HG02588 (cell line): Measurements from ENCODE around the gene KCNMA1.
"Not testable (repeated sequence)": the region's sequence is repeated elsewhere in the genome, so short reads cannot be mapped to it uniquely, and the experiment has no call there.

Source experiments
- ATAC-seq: cut with Tn5 transposase; IDR thresholded peaks from one replicate; pipeline ENCODE4 v1.9.1; 2021; ENCODE audit warnings: mild to moderate bottlenecking, moderate library complexity; ENCODE audit not compliant: unreplicated experiment

KCNMA1 gene

DNA sequence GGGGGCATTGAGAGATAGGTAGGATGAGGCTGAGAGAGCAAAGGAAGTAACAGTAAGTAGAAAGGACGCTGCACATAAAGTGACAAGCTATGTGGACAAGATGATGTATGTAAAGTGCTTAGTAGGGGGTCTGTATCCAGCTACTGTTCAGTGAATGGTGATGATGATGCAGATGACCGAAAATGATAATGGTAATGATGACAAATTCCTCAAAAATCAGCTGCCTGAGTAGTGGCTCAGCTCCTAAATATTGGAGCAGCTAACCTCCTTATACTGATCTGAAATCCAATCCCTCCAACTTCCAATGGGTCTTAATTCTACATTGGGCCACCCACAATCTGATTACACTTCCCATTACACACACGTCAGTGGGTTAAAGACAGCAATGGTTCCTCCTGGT is 27.1 kb upstream of the KCNMA1 start:
- no peak for ATAC-seq

- ATAC-seq, result no peak
Measured at GRCh38 chr10:77664008-77664407, 26.4 kb upstream of the KCNMA1 start.

- no peak for ATAC-seq
Measured at GRCh38 chr10:77661674-77662073, 24.1 kb upstream of the KCNMA1 start.

DNA sequence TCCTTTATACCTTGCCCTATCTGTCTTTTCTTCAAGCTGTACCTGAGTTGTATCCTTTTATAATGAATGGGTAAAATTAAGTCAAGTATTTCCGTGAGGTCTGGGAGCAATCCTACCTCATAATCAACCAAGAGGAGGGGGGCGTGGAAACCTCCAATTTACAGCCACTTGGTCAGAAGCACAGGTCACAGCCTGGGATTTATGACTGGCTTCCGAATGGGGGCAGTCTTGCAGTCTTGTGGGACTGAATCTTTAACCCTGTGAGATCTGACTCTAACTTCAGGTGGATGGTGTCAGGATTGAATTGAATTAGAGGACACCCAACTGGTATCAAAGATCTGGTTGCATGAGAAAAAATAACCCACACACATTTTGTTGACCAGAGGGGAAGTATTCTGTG is 23.5 kb upstream of the KCNMA1 start:
- no peak for ATAC-seq

DNA sequence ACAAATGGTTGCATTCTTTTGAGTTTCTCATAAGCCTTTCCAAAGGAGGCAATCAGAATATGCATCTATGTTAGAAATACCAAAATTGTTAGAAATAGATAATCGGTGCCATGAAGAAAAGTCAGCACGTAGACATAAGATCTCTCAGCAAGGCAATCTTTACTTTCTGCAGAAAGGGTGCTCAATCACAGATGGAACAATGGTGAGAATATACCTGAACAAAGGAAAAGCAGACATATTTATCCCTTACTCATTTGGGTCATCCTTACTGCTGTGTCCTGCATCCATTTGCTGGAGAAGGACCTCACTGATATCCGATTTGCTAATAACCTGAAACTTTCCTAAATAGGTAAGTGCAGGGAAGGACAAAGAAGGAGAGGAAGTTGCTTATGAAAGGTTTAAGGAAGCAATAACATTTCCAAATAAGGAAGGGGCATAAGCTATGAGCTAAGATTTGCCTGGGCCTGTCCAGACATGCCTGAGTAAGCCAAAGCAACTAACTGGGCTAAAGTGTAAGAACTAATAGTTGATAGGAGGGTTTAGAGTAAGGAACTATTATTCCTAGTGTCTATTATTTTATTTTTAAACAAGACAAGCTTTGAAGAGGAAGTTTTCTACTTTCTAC is 21.6 kb upstream of the KCNMA1 start:
- not testable (repeated sequence) for ATAC-seq

- no peak for ATAC-seq
Measured at GRCh38 chr10:77653210-77653609, 15.6 kb upstream of the KCNMA1 start.

- ATAC-seq, result no peak
Measured at GRCh38 chr10:77649333-77650331, 12.0 kb upstream of the KCNMA1 start.

DNA sequence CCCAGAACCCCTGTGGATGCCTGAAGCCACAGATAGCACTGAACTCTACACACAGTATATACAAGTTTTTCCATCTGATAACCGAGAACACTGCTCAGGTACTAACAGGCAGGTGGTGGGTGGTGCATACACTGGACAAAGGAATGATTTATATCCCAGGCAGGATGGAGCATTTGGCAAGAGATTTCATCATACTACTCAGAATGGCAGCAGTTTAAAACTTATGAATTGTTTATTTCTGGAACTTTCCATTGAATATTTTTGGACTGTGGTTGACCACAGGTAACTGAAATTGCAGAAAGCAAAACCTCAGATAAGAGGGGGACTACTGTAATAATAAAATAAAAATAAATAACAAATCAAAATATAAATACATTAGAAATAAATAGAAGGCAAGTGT is 10.9 kb upstream of the KCNMA1 start:
- no peak for ATAC-seq

- ATAC-seq, result no peak
Measured at GRCh38 chr10:77647543-77648293, 10.1 kb upstream of the KCNMA1 start.

DNA sequence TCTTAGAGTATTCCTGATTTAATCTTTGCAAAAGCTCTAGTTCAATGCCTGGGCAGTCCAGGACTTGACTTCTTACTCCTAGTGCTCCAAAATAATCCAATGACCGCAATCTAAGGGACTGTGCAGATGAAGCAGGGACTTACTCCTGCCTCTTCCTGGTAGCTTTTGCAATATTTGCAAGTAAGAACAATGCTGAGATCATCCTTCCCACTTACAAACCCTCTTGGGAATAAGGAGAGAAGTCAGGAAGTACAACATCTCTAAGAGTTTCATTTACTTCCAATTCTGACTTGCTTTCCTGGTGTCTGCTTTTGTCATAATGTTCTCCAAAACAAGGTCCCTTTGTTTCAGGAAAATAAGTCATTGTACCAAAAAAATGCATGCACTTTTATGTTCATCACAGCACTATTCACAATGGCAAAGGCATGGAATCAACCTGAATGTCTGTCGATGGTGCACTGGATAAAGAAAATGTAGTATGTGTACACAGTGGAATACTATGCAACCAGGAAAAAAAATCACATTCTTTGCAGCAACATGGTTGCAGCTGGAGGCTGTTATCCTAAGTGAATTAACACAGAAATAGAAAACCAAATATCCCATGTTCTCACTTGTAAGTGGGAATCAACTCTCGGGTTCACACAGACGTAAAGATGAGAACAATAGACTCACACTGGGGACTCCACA is 7.1 kb upstream of the KCNMA1 start:
- no peak for ATAC-seq

GRCh38 chr10:77643795-77644468 is 6.3 kb upstream of the KCNMA1 start:
- ATAC-seq, result no peak

DNA sequence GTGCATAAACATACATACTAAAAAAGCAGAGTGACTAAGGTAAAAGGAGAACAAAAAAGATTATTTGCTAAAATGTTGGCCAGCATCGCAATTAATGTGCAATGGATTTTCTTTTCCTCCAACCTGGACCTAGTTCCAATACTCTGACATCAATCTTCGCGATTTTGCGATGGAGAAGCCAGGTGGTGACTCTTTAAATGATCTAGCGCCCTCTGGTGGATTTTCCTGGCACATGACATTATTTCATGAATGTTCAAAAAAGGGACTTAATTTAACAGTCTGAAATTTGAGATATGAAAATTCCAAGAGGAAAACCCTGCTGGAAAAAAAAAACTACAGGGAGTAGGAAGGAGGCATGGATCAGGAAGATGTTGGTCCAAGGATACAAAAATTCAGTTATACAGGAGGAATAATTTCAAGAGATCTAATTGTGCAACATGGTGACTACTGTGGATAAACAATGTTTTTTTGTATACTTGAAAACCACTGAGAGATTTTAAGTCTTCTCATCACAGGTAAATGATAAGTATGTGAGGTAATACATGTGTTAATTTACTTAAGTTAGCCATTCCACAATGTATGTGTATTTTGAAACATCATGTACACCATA is 4.3 kb upstream of the KCNMA1 start:
- ATAC-seq, result no peak

GRCh38 chr10:77641344-77641743 is 3.7 kb upstream of the KCNMA1 start:
- no peak for ATAC-seq

GRCh38 chr10:77640167-77640566 is 2.6 kb upstream of the KCNMA1 start:
- ATAC-seq, result no peak

- no peak for ATAC-seq
Measured at GRCh38 chr10:77639756-77640155, 2.1 kb upstream of the KCNMA1 start.

- ATAC-seq, result no peak
Measured at GRCh38 chr10:77638321-77639101, 903 bp upstream of the KCNMA1 start.

DNA sequence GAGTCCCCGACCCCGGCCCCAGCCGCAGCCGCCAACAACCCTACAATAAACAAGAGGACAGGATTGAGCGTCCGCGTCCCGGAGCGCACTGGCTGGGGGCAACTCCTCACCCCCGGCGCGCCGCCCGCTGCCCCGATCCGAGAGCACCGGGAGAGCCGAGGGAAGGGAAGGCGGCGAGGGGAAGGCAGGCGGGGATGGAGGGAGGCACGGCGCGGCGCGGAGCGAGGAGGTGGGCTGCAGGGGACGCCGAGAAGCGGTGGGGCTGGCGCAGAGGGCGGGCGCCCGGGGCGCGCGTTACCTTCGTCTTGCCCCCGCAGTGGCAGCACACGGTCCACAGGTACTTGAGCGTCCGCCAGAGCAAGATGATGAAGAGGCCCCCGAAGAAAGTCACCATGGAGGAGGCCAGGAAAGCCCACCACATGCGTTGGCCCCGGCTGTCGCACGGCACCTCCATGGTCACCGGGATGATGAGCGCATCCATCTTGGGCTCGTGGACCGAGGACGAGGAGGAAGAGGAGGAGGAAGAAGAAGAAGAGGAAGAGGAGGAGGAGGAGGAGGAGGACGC is 559 bp downstream of the KCNMA1 start:
- peak; percentile 4 for ATAC-seq

DNA sequence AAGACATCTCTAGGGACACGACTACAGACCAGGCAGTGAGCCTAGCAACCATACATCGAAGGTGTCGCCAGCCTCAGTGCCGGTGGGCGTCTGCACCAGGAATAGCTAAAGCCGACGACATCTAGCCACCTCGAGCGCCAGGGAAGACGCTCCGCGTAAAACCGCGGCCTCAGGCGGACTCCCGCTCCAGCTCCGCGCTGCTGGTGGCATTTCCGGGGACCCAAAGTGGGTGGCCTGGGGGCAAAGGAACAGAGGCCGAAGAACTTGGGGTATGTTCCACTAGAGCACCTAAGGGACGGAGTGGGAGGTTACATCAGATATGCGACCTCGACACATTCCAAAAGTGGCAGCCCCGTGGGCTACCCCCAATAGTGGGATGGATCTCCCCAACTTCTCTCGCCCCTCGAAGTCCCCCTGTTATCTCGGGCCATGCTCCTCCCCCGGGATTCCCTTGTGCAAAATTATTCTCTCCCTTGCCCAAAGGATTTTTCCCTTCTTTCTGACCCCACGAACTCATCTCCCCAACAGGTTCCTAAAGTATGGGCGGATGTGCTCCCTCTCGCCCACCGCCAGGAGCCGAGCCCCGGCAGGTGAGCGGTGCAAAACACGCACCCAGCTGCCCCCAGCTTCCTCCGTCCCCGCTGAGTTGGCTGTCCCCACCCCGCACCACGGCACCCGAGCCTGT is 1.2 kb downstream of the KCNMA1 start:
- ATAC-seq, result no peak
